ENCODE measurements around the gene IRF2BPL.

The IRF2BPL gene

GRCh38 chr14:77040741-77041653, 12.5 kb upstream of the IRF2BPL start:
- Histone ChIP-seq H3K4me1 (ENCODE audit: control insufficient read depth, insufficient read depth, low read length, unreplicated experiment) (peaks cover 73% of the 10 kb centered on the region), H3K4me3 (ENCODE audit: low read depth, low read length) (peak overlapping the region; percentile 68), H3K27ac (ENCODE audit: low read depth, low read length) (peak overlapping the region; percentile 98), H3K79me2 (ENCODE audit: control insufficient read depth, insufficient read depth, low read length, unreplicated experiment) (no peaks in the 10 kb centered on the region), H3K36me3 (ENCODE audit: insufficient read depth, low read length) (no peaks in the 10 kb centered on the region), H2AFZ (ENCODE audit: low read length, unreplicated experiment) (peak overlapping the region; percentile 68), H3K27me3 (ENCODE audit: insufficient read depth, low read length) (no peaks in the 10 kb centered on the region)

- Histone ChIP-seq H3K27me3 (ENCODE audit: insufficient read depth, low read length) (no peaks in the 10 kb centered on the region), H3K4me3 (ENCODE audit: low read depth, low read length) (peak overlapping the region; percentile 68), H3K36me3 (ENCODE audit: insufficient read depth, low read length) (no peaks in the 10 kb centered on the region), H3K4me1 (ENCODE audit: control insufficient read depth, insufficient read depth, low read length, unreplicated experiment) (peaks cover 65% of the 10 kb centered on the region), H3K79me2 (ENCODE audit: control insufficient read depth, insufficient read depth, low read length, unreplicated experiment) (no peaks in the 10 kb centered on the region), H2AFZ (ENCODE audit: low read length, unreplicated experiment) (peak overlapping the region; percentile 21), H3K27ac (ENCODE audit: low read depth, low read length) (peak overlapping the region; percentile 98)
These were observed 11.7 kb upstream of the IRF2BPL start for GRCh38 chr14:77040059-77040740.

GRCh38 chr14:77039285-77040058, 11.0 kb upstream of the IRF2BPL start:
- H3K36me3 ChIP-seq (ENCODE audit: insufficient read depth, low read length), result no peaks in the 10 kb centered on the region
- H3K4me1 ChIP-seq (ENCODE audit: control insufficient read depth, insufficient read depth, low read length, unreplicated experiment), result peaks cover 60% of the 10 kb centered on the region
- H3K4me3 ChIP-seq (ENCODE audit: low read depth, low read length), result peak overlapping the region; percentile 68
- H3K27ac ChIP-seq (ENCODE audit: low read depth, low read length), result peak overlapping the region; percentile 98
- no peaks in the 10 kb centered on the region for H3K27me3 ChIP-seq (ENCODE audit: insufficient read depth, low read length)
- H3K79me2 ChIP-seq (ENCODE audit: control insufficient read depth, insufficient read depth, low read length, unreplicated experiment), result no peaks in the 10 kb centered on the region
- no peak overlapping the region for H2AFZ ChIP-seq (ENCODE audit: low read length, unreplicated experiment)

GRCh38 chr14:77037938-77038568, 9.5 kb upstream of the IRF2BPL start:
- no peaks in the 10 kb centered on the region for H3K27me3 ChIP-seq (ENCODE audit: insufficient read depth, low read length)
- no peaks in the 10 kb centered on the region for H3K79me2 ChIP-seq (ENCODE audit: control insufficient read depth, insufficient read depth, low read length, unreplicated experiment)
- peaks cover 49% of the 10 kb centered on the region for H3K4me1 ChIP-seq (ENCODE audit: control insufficient read depth, insufficient read depth, low read length, unreplicated experiment)
- no peaks in the 10 kb centered on the region for H3K36me3 ChIP-seq (ENCODE audit: insufficient read depth, low read length)
- H2AFZ ChIP-seq (ENCODE audit: low read length, unreplicated experiment), result no peak overlapping the region
- H3K27ac ChIP-seq (ENCODE audit: low read depth, low read length), result peak overlapping the region; percentile 98
- H3K4me3 ChIP-seq (ENCODE audit: low read depth, low read length), result no peak overlapping the region

GRCh38 chr14:77037215-77037937, 8.9 kb upstream of the IRF2BPL start:
- no peaks in the 10 kb centered on the region for H3K79me2 ChIP-seq (ENCODE audit: control insufficient read depth, insufficient read depth, low read length, unreplicated experiment)
- H3K27ac ChIP-seq (ENCODE audit: low read depth, low read length), result peak overlapping the region; percentile 98; the same call in 1 of the 2 replicates
- no peaks in the 10 kb centered on the region for H3K27me3 ChIP-seq (ENCODE audit: insufficient read depth, low read length)
- H2AFZ ChIP-seq (ENCODE audit: low read length, unreplicated experiment), result no peak overlapping the region
- H3K36me3 ChIP-seq (ENCODE audit: insufficient read depth, low read length), result no peaks in the 10 kb centered on the region
- H3K4me1 ChIP-seq (ENCODE audit: control insufficient read depth, insufficient read depth, low read length, unreplicated experiment), result peaks cover 48% of the 10 kb centered on the region
- H3K4me3 ChIP-seq (ENCODE audit: low read depth, low read length), result no peak overlapping the region

GRCh38 chr14:77036484-77037214, 8.1 kb upstream of the IRF2BPL start:
- Histone ChIP-seq H2AFZ (ENCODE audit: low read length, unreplicated experiment) (no peak overlapping the region), H3K27me3 (ENCODE audit: insufficient read depth, low read length) (no peaks in the 10 kb centered on the region), H3K79me2 (ENCODE audit: control insufficient read depth, insufficient read depth, low read length, unreplicated experiment) (no peaks in the 10 kb centered on the region), H3K27ac (ENCODE audit: low read depth, low read length) (no peak overlapping the region), H3K36me3 (ENCODE audit: insufficient read depth, low read length) (no peaks in the 10 kb centered on the region), H3K4me1 (ENCODE audit: control insufficient read depth, insufficient read depth, low read length, unreplicated experiment) (peaks cover 48% of the 10 kb centered on the region), H3K4me3 (ENCODE audit: low read depth, low read length) (no peak overlapping the region)

GRCh38 chr14:77035267-77035666, 6.8 kb upstream of the IRF2BPL start:
- Histone ChIP-seq H3K36me3 (ENCODE audit: insufficient read depth, low read length) (no peaks in the 10 kb centered on the region), H3K79me2 (ENCODE audit: control insufficient read depth, insufficient read depth, low read length, unreplicated experiment) (no peaks in the 10 kb centered on the region), H3K27me3 (ENCODE audit: insufficient read depth, low read length) (no peaks in the 10 kb centered on the region), H3K4me3 (ENCODE audit: low read depth, low read length) (no peak overlapping the region), H2AFZ (ENCODE audit: low read length, unreplicated experiment) (no peak overlapping the region), H3K4me1 (ENCODE audit: control insufficient read depth, insufficient read depth, low read length, unreplicated experiment) (peaks cover 48% of the 10 kb centered on the region), H3K27ac (ENCODE audit: low read depth, low read length) (no peak overlapping the region)

GRCh38 chr14:77033622-77034589, 5.4 kb upstream of the IRF2BPL start:
- H3K4me3 ChIP-seq (ENCODE audit: low read depth, low read length), result peak overlapping the region; percentile 73
- H3K36me3 ChIP-seq (ENCODE audit: insufficient read depth, low read length), result no peaks in the 10 kb centered on the region
- peak overlapping the region; percentile 10 for H2AFZ ChIP-seq (ENCODE audit: low read length, unreplicated experiment)
- no peaks in the 10 kb centered on the region for H3K27me3 ChIP-seq (ENCODE audit: insufficient read depth, low read length)
- H3K27ac ChIP-seq (ENCODE audit: low read depth, low read length), result peak overlapping the region; percentile 97
- no peaks in the 10 kb centered on the region for H3K79me2 ChIP-seq (ENCODE audit: control insufficient read depth, insufficient read depth, low read length, unreplicated experiment)
- peaks cover 45% of the 10 kb centered on the region for H3K4me1 ChIP-seq (ENCODE audit: control insufficient read depth, insufficient read depth, low read length, unreplicated experiment)

Data from ACC112 (cell line).